Measurements from ENCODE around the gene GATA1. TPM values are rescaled to one million over a fixed set of nuclear protein-coding genes. Genes with fewer than 3 reads are reported as not detected.

Gene GATA1
- total RNA-seq, 1 donor from 2014 or later: 1.2 TPM

- DNase-seq: no peak
- no peaks in the 10 kb centered on the region for H3K27me3 ChIP-seq (ENCODE audit: low read depth)
- intact Hi-C loops (cut with DNase I): no loop called here
- no peak for TF ChIP-seq CTCF (IDR thresholded peaks at IDR 0.05)
- H3K36me3 ChIP-seq: peaks cover 9% of the 10 kb centered on the region
- no peak for ATAC-seq
- no peak overlapping the region for H3K4me3 ChIP-seq
- no peak overlapping the region for H3K27ac ChIP-seq
- no peaks in the 10 kb centered on the region for H3K4me1 ChIP-seq
- no peaks in the 10 kb centered on the region for H3K9me3 ChIP-seq
Measured at GRCh38 chrX:48823053-48823452, 36.7 kb downstream of the GATA1 start.

DNA sequence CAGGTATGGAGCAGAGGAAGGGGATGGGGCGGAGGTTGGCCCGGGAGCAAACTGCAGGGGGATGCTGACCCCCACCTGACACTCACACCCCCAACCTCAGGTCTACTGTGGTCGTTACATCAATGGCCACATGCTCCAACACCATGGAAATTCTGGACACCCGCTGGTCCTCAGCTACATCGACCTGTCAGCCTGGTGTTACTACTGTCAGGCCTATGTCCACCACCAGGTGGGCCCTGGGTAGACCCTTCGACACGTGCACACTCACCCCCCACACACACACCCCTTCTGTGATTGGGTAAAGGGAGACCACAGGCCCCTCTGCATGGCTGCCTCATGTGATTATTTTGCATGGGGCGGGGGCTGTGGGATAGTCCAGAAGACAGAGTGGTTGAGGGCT lies 37.7 kb downstream of the GATA1 start:
- intact Hi-C loops (cut with DNase I): no loop called here
- Histone ChIP-seq H3K4me1 (no peaks in the 10 kb centered on the region), H3K36me3 (peaks cover 9% of the 10 kb centered on the region), H3K27me3 (ENCODE audit: low read depth) (no peaks in the 10 kb centered on the region), H3K27ac (no peak overlapping the region), H3K4me3 (no peak overlapping the region), H3K9me3 (no peaks in the 10 kb centered on the region)
- DNase-seq (no peak), ATAC-seq (no peak)
- TF ChIP-seq CTCF (IDR thresholded peaks at IDR 0.05): no peak

- Histone ChIP-seq H3K9me3 (no peaks in the 10 kb centered on the region), H3K4me3 (no peak within 1 kb of the TSS), H3K36me3 (peaks cover 2% of the 10 kb centered on the region), H3K4me1 (no peaks in the 10 kb centered on the region), H3K27ac (no peak within 1 kb of the TSS), H3K27me3 (ENCODE audit: low read depth) (no peaks in the 10 kb centered on the region)
- DNase-seq (no peak), ATAC-seq (no peak)
- intact Hi-C loops (cut with DNase I): no loop called here
- TF ChIP-seq CTCF (IDR thresholded peaks at IDR 0.05): no peak
Measured at GRCh38 chrX:48826135-48826875, 39.9 kb downstream of the GATA1 start, which contains the start of gene ERAS. Gene ERAS, plus strand, starts transcription at chrX:48826513. Its CDS starts 2,611 bp downstream, at chrX:48829124.

DNA sequence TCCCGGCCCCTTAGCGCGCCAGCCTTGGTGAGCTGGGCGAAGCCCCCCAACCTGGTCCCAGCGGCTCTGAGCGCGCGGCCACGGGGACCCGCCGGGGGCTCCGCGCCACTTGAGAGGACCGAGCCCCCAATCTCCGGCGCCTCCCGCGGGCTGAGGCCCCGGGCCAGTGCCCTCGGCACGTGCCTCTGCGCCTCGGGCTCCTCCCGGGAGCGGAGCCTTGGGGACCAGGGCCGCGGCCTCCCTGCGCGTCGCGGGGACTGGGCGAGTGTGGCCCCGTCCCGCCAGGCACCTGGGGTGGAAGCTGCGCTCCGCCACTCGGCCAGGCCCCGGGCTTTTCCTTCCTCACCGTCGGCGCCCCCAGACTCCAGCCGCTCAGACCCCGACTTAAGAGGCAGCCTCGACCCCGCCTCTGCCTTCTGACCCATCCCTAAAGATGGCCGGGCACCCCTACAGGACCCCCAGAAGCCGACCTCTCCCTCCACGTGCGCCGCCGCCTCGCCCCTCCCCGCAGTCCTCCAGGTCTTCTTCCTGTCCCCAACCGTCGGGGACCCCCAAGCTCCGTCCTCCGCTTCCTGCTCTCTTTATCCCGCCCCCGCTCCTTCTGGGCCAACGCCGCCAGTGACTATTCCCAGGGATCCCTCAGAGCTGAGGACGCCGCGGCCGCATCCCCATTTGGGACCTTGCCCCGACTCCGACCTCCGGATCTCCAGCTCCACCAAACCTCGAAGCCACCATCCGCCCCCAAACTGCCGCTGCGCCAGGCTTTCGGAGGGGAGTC lies 40.7 kb downstream of the GATA1 start:
- TF ChIP-seq CTCF (IDR thresholded peaks at IDR 0.05): no peak
- Histone ChIP-seq H3K4me3 (no peak overlapping the region), H3K36me3 (no peaks in the 10 kb centered on the region), H3K4me1 (no peaks in the 10 kb centered on the region), H3K27ac (no peak overlapping the region), H3K27me3 (ENCODE audit: low read depth) (peaks cover 7% of the 10 kb centered on the region), H3K9me3 (no peaks in the 10 kb centered on the region)
- intact Hi-C loops (cut with DNase I): no loop called here
- DNase-seq: no peak
- ATAC-seq: no peak

GRCh38 chrX:48827654-48827968 lies 41.2 kb downstream of the GATA1 start:
- peaks cover 9% of the 10 kb centered on the region for H3K27me3 ChIP-seq (ENCODE audit: low read depth)
- no peaks in the 10 kb centered on the region for H3K36me3 ChIP-seq
- DNase-seq (no peak), ATAC-seq (no peak)
- intact Hi-C loops (cut with DNase I): no loop called here
- no peaks in the 10 kb centered on the region for H3K4me1 ChIP-seq
- TF ChIP-seq CTCF (IDR thresholded peaks at IDR 0.05): no peak
- H3K27ac ChIP-seq: no peak overlapping the region
- H3K9me3 ChIP-seq: no peaks in the 10 kb centered on the region
- no peak overlapping the region for H3K4me3 ChIP-seq

Data from lower lobe of right lung (tissue), 2 donors.